GM19438 (cell line): ENCODE measurements around the gene SMG9.

Experiments used
- ATAC-seq: cut with Tn5 transposase; IDR thresholded peaks from one replicate; pipeline ENCODE4 v1.9.1; 2021; ENCODE audit warnings: low read depth; ENCODE audit not compliant: unreplicated experiment

The SMG9 gene, protein sequence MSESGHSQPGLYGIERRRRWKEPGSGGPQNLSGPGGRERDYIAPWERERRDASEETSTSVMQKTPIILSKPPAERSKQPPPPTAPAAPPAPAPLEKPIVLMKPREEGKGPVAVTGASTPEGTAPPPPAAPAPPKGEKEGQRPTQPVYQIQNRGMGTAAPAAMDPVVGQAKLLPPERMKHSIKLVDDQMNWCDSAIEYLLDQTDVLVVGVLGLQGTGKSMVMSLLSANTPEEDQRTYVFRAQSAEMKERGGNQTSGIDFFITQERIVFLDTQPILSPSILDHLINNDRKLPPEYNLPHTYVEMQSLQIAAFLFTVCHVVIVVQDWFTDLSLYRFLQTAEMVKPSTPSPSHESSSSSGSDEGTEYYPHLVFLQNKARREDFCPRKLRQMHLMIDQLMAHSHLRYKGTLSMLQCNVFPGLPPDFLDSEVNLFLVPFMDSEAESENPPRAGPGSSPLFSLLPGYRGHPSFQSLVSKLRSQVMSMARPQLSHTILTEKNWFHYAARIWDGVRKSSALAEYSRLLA

GRCh38 chr19:43754503-43755255 is at the start of gene SMG9:
SMG9 (minus strand) TSS chr19:43754962; CDS start chr19:43750741, 4,221 bp downstream.
- ATAC-seq, result peak; percentile 44

DNA sequence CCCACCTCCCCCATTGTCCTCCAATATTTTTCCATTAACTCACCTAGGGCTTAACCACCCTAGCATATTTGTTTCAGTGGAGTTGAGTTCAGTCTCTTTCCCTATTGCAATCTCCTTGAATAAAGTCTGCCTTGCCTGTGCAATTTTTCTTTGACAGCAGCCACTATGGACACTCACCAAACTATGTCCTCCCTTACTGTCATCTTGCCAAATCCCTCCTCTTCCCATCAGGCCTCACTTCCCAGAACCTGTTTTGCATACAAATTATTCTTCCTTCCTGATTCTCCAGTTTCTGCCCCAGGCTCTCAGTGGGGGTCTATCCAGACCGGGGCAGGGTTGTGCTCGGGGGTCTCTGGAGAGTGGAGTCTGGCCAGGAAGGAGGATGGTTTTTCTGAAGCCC is 49.7 kb upstream of the SMG9 start:
- no peak for ATAC-seq

GRCh38 chr19:43802216-43802951 is 47.6 kb upstream of the SMG9 start, which contains the start of gene LYPD5:
LYPD5 (minus strand) TSS chr19:43802447; CDS start chr19:43802380, 67 bp downstream.
- no peak for ATAC-seq

GRCh38 chr19:43799502-43800142 is 44.9 kb upstream of the SMG9 start:
- no peak for ATAC-seq

DNA sequence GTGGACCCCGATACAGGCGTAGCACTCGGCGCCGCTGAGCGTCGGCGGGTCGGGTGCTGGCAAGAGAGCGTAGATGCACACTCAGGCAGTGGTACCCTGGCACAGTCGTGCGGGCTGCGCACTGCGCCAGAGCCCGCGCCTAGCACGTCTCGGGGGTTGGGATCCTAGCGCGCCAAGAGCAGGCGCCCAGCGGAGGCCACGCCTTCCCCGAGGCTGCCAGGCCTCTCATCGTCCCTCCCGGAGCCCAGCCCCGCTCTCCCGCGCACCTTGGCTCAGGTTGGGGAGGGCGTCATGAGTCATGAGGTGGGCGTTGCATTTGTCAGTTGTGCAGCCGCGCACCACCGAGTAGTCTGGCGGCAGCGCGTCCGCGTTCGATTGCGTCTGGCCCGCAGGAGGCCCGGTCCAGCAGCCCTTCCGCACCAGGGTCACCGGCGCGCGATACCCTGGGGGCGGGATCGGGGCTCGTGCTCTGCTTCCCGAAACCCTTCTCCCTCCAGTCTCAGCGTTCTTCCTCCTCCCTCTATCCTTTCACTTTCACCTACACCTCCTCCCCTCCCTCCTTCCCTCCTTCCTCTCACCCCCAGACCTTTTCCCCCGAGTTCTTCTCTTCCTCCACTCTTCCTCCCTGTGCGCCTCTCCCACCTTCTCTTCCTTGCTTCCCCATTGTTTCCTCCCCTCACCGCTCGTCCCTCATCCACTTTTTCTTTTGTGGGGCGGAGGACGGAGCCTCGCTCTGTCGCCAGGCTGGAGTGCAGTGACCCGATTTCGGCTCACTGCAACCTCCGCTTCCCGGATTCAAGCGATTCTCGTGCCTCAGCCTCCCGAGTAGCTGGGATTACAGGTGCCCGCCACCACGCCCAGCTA is 44.0 kb upstream of the SMG9 start:
- no peak for ATAC-seq

DNA sequence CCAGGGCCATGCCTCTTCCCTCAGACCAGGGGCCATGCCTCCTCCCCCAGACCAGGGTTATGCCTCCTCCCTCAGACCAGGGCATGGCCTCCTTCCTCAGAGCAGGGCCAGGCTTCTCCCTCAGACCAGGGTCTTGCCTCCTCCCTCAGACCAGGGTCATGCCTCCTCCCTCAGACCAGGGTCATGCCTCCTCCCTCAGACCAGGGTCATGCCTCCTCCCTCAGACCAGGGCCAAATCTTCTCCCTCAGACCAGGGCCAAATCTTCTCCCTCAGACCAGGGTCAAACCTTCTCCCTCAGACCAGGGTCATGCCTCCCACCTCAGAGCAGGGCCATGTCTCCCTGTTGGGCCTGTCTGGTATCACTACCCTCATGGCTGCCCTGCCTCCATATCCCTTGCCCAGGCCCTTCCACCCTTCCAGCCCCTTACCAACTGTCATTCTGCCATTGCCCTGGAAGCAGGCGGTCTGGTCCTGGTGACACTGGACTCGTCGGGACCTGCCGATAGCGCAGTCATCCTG is 43.3 kb upstream of the SMG9 start:
- ATAC-seq, result no peak

DNA sequence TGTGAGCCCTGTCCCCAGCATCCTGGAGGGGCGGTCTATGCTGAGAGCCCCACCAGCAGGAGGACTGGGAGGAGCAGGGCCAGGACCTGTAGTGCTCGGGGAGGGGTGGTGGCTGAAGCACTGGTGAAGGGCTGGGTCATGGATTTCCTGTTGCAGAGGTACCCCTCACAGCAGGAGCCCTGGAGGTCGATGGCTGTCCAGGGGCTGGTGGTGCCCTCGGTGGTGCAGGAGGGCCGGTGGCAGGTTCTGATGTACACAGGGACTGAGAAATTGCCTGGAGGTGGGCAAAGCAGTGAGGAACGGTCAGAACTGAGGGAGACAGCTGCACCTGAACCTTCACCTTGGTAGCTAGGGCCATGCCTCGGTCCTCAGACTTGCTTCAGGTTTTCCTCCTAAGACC is 42.8 kb upstream of the SMG9 start:
- no peak for ATAC-seq

GRCh38 chr19:43797118-43797517 is 42.4 kb upstream of the SMG9 start:
- ATAC-seq, result no peak

DNA sequence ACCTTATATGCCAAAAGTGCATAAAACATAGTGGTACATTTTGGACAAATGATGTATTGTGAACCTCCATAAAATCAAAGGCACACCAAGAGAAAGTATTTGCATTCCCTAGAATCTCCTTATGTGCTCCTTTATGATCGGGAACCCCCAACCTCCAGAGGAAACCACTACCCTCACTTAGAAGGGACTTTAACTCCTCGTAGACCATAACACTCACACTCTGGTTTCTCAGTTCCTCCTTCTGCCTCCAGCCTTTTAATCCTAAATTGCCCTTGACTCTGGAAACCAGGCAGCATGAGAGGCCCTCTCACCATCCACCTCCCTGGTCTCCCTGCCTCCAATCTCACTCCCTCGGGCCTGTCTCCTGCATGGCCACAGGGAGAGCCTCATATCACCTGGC is 35.8 kb upstream of the SMG9 start:
- no peak for ATAC-seq

- no peak for ATAC-seq
These were observed 34.3 kb upstream of the SMG9 start for GRCh38 chr19:43789029-43789428.

- ATAC-seq, result no peak
These were observed 31.9 kb upstream of the SMG9 start for GRCh38 chr19:43786665-43787064.

GRCh38 chr19:43784981-43785808 is 30.4 kb upstream of the SMG9 start:
- no peak for ATAC-seq

DNA sequence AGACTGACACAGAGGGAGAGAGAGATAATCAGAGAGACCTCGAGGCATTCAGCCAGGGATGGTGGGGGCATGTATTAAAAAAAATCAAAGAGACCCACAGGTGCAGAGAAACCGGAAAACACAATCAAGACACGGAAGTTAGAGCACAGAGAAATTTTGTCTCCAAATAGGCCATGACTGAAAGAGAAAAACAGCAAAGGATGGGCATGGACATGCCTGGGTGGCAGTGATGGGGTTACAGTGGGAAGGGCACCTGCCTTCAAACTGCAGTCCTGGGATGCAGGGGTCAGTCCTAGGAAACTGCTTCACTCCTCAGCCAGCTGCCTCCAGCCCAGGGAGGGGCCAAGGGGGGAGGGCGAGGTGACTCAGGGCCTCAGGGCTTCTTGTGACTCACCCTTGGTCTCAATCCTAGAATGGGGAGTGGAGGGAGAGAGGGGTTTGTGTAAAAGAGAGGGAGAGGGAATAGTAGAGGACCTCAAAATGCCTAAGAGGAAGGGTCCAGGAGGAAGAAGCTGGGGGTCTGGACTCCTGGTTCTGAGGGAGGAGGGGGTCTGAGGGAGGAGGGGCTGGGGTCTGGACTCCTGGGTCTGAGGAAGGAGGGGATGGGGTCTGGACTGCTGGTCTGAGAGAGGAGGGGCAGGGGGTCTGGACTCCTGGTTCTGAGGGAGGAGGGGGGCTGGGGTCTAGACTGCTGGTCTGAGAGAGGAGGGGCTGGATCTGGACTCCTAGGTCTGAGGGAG is 29.6 kb upstream of the SMG9 start:
- ATAC-seq, result no peak

DNA sequence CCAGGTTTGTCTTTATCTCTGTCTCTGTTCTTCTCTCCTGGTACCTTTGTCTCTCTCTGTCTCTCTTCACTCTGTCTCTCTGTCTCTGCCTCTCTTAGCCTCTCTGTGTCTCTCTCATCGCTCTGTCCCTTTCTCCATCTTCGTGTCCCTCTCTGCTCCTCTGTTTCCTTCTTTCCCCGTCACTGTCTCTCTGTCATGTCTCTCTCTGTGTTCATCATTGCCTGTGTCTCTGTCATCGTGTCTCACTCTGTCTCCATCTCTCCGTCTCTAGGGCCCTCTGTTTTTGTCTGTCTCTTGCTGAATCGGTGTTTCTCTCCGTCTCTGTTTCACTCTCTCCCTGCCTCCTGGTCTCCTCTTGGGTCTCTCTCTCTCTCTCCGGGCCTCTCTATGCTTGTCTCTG is 28.9 kb upstream of the SMG9 start:
- no peak for ATAC-seq

DNA sequence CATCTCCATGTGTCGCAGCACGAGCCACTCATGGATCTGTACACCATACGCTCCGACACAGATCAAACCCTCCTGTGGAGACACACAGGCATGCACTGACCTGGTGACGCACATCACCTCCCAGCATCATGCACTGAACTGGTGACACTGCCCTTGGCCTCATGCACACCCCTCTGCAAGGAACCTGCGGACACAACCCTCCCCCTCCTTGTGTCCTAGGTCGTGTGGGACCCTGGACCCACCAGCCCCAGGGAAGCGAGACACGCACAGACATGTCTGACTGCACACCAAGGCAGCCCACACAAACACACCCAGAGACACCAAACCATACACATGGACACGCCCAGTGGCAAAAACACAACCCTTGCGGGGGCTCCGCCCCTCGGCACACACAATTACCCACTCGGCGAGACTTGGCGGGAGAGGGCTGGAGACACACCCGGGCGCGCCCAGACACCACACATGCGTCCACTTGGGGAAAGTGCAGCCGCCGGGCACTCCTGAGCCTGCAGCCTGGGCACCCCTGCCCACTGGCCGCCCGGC is 28.0 kb upstream of the SMG9 start:
- ATAC-seq, result no peak

- no peak for ATAC-seq
These were observed 27.5 kb upstream of the SMG9 start for GRCh38 chr19:43782311-43782660.

DNA sequence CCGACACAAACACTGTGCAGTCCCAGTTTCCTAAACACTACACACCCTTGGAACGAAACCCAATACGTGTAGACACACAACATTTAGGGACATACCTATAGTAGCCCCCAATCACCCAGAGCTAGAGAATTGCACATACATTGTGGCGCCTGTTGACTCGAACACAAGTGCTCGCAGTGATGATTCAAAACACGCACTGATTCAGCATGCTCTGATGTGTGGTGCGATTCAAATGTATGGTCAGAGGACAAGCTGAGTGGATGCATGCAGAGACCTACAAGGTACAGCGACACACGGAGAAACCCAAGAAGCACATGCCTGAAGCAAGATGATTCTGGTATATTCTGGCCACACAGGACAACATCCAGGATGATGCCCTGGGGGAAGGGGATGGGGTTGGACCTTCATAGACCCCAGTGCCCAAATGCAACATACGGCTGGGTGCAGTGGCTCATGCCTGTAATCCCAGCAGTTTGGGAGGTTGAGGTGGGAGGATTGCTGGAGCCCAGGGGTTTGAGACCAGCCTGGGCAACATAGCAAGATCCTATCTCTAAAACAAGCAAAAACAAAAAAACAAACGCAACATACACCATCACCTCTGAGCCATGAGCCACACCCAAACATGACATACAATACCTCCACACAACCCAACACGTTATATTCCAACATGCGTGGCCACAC is 27.0 kb upstream of the SMG9 start:
- ATAC-seq, result no peak
